Measurements from ENCODE around the gene LDB3. TPM values are rescaled to one million over a fixed set of nuclear protein-coding genes. Genes with fewer than 3 reads are reported as not detected.
A peak's percentile ranks its signal among the peaks of the same experiment; 100 is the strongest.

Gene LDB3
- total RNA-seq, 1 experiment from 2014 or later = not detected

- no peak for DNase-seq (ENCODE audit: low read depth)
Observed at GRCh38 chr10:86651021-86651471, 17.3 kb upstream of the LDB3 start.

- no peak for DNase-seq (ENCODE audit: low read depth)
Observed at GRCh38 chr10:86651631-86652331, 16.5 kb upstream of the LDB3 start.

- peak; percentile 42 for DNase-seq (ENCODE audit: low read depth)
Observed at GRCh38 chr10:86652361-86653202, 15.7 kb upstream of the LDB3 start.

- DNase-seq (ENCODE audit: low read depth) = no peak
Observed at GRCh38 chr10:86653379-86653778, 14.9 kb upstream of the LDB3 start.

GRCh38 chr10:86653987-86654386 is 14.3 kb upstream of the LDB3 start:
- no peak for DNase-seq (ENCODE audit: low read depth)

GRCh38 chr10:86654411-86655172 is 13.7 kb upstream of the LDB3 start, which contains the start of gene OPN4:
Gene OPN4, plus strand, starts transcription at chr10:86654547. Its CDS starts 237 bp downstream, at chr10:86654784.
- DNase-seq (ENCODE audit: low read depth) = peak; percentile 89

GRCh38 chr10:86655173-86655540 is 13.2 kb upstream of the LDB3 start:
- no peak for DNase-seq (ENCODE audit: low read depth)

- no peak for DNase-seq (ENCODE audit: low read depth)
Observed at GRCh38 chr10:86655596-86655995, 12.7 kb upstream of the LDB3 start.

GRCh38 chr10:86657011-86657395 is 11.3 kb upstream of the LDB3 start:
- no peak for DNase-seq (ENCODE audit: low read depth)

- no peak for DNase-seq (ENCODE audit: low read depth)
Observed at GRCh38 chr10:86657396-86658011, 10.8 kb upstream of the LDB3 start.

- DNase-seq (ENCODE audit: low read depth) = no peak
Observed at GRCh38 chr10:86658261-86658741, 10.0 kb upstream of the LDB3 start.

- no peak for DNase-seq (ENCODE audit: low read depth)
Observed at GRCh38 chr10:86658751-86659150, 9.6 kb upstream of the LDB3 start.

- DNase-seq (ENCODE audit: low read depth) = no peak
Observed at GRCh38 chr10:86659161-86659691, 9.1 kb upstream of the LDB3 start.

- no peak for DNase-seq (ENCODE audit: low read depth)
Observed at GRCh38 chr10:86659721-86660453, 8.4 kb upstream of the LDB3 start.

GRCh38 chr10:86661161-86662025 is 6.9 kb upstream of the LDB3 start:
- no peak for DNase-seq (ENCODE audit: low read depth)

- no peak for DNase-seq (ENCODE audit: low read depth)
Observed at GRCh38 chr10:86662186-86663045, 5.9 kb upstream of the LDB3 start.

GRCh38 chr10:86663046-86663345 is 5.3 kb upstream of the LDB3 start:
- DNase-seq (ENCODE audit: low read depth) = no peak

GRCh38 chr10:86663576-86664339 is 4.6 kb upstream of the LDB3 start:
- no peak for DNase-seq (ENCODE audit: low read depth)
